ENCODE measurements around the gene MRPL46.
"Not testable (repeated sequence)": the region's sequence is repeated elsewhere in the genome, so short reads cannot be mapped to it uniquely, and the experiment has no call there.

Gene MRPL46

DNA sequence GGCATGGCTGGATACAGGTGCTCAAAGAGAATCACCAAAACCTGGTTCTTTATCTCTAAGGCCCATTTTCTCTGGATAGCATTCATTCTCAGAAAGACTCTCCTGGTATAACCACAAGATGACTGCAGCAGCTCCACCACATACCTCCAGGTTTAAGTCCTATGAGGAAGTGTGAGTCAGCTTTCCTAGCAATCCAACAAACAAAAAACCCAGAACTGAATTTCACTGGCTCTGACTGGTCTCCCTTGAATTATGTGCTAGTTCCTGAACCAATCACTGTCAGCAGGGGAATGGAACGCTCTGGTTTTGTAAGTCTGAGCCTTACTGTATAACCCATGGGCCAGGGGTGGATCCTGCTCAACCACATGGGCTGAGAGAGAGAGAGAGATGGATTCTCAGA lies 27.2 kb downstream of the MRPL46 start:
- no peak for DNase-seq

DNA sequence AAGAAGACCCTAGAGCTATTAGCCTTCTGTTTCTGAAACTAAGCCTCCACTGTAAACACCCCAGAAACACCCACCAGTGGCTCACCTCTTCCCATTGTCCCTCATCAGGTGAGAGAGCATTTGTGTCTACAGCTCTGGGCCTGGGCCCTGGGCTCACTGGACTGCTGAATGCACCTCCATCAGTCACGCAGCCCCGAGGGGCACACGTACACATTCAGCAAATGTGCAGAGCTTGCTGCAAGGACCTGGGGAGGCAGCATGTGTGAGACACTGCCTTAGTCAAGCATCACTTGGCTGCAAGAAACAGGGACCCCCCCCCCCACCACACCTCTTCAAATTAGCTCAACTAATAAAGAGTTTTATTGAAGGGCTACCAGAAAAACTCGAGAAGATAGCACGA lies 29.0 kb downstream of the MRPL46 start:
- DNase-seq = no peak

DNA sequence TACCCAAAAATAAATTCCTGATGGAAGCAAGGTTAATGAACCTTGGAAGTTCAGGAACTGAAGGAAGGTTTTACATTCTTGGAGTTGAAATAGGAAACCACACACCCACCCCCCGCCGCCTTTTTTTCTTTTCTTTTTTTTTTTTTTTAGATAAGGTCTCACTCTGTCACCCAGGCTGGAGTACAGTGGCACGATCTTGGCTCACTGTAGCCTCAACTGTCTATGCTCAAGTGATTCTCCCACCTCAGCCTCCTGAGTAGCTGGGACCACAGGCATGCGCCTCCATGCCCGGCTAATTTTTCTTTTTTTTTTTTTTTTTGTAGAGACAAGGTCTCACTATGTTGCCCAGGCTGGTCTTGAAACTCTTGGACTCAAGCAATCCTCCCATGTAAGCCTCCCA lies 33.1 kb downstream of the MRPL46 start:
- DNase-seq = not testable (repeated sequence)

GRCh38 chr15:88433046-88433685 lies 34.0 kb downstream of the MRPL46 start:
- DNase-seq = no peak

DNA sequence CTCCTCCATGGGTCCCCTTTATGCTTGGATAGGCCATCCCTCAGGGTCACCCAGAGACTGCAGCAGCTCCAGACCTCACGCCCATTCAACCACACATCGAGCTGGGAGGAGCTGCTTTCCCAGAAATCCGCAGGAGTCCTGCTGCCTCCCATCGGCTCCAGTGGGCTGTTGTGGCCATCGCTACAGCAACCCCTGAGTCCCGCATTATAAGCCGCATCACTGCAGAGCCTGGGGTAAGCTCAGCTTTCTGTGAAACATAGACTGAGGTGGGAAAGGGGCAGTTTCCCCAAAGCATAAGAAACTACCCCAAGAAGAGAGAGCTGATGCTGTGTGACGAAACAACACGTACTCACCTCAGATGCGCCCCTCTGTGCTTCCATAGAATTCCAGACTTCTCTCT lies 35.7 kb downstream of the MRPL46 start:
- no peak for DNase-seq

DNA sequence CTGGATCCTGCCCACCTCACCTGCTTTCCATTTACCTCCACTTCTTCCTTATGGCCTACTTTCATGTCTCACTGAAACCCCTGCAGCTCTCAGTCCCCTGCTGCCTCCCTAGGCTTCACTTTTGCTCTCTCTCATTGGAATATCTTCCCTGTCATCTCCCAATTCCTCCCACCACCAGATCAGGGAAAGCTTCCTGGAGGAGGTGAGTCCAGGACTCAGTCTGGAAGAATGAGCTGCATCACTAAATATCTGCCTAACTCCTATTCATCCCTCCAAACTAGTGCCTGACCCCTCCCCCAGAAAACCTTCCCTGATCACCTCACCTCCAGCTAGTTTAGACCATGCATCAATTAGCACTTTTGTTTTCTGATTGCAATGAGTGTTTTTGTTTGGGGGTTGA lies 37.1 kb downstream of the MRPL46 start:
- no peak for DNase-seq

- no peak for DNase-seq
Observed at GRCh38 chr15:88428805-88429605, 38.2 kb downstream of the MRPL46 start.

GRCh38 chr15:88428053-88428452 lies 39.1 kb downstream of the MRPL46 start:
- no peak for DNase-seq

- DNase-seq = no peak
Observed at GRCh38 chr15:88426304-88426703, 40.9 kb downstream of the MRPL46 start.

DNA sequence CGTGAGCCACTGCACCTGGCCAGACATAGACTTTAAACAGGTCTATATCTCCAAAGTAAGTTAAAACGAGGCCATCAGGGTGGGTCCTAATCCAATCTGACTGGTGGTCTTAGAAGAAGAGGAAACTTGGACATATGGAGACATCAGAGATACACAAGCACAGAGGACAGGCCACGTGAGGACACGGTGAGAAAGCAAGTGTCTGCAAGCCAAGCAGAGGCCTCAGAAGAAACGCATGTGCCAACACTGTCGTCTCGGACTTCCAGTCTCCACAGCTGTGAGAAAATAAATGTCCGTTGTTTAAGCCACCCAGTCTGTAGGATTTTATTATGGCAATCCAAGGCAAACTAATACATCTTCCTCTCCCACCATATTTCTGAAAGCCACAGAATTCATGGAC lies 43.9 kb downstream of the MRPL46 start:
- no peak for DNase-seq

- DNase-seq = peak; percentile 23
Observed at GRCh38 chr15:88419830-88420229, 47.4 kb downstream of the MRPL46 start.
